Gastroesophageal sphincter (tissue), 2 donors: ENCODE data around the gene CLDN15.

Experiments
- POLR2A ChIP-seq, 2 donors: fragments of 450-650 bp; IDR thresholded peaks; one replicate each; pipeline ENCODE4 v1.6.1; 2017; ENCODE audit warnings: antibody characterized with exemption in 2 of 2, mild to moderate bottlenecking in 2 of 2, moderate library complexity in 1 of 2
- POLR2AphosphoS5 ChIP-seq: sonication (generic); formaldehyde crosslinking; IDR thresholded peaks from one replicate; pipeline ENCODE4 v1.6.1; 2017; ENCODE audit warnings: antibody characterized with exemption

GRCh38 chr7:101250324-101250723 lies 12.7 kb upstream of the CLDN15 start:
- no peak for TF ChIP-seq POLR2A (IDR thresholded peaks at IDR 0.05)
- no peak for TF ChIP-seq POLR2AphosphoS5
